GM18907 (cell line): ENCODE measurements around the gene CDH4.

Source experiments
- ATAC-seq: cut with Tn5 transposase; IDR thresholded peaks from one replicate; pipeline ENCODE4 v1.9.1; 2021; ENCODE audit warnings: mild to moderate bottlenecking, moderate library complexity; ENCODE audit not compliant: unreplicated experiment

Gene CDH4

DNA sequence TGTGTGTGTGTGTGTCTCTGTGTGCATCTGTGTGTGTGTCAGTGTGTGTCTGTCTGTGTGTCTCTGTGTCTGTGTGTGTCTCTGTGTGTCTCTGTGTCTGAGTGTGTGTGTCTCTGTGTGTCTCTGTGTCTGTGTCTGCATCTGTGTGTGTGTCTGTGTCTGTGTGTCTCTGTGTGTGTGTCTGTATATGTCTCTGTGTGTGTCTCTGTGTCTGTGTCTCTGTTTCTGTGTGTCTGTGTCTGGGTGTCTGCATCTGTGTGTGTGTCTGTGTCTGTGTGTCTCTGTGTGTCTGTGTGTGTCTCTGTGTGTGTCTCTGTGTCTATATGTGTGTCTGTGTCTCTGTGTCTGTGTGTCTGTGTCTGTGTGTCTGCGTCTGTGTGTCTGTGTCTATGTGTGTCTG is 605.8 kb downstream of the CDH4 start:
- no peak for ATAC-seq

GRCh38 chr20:61859767-61860166 is 607.7 kb downstream of the CDH4 start:
- no peak for ATAC-seq

- ATAC-seq, result no peak
Measured at GRCh38 chr20:61860260-61860987, 608.4 kb downstream of the CDH4 start.

DNA sequence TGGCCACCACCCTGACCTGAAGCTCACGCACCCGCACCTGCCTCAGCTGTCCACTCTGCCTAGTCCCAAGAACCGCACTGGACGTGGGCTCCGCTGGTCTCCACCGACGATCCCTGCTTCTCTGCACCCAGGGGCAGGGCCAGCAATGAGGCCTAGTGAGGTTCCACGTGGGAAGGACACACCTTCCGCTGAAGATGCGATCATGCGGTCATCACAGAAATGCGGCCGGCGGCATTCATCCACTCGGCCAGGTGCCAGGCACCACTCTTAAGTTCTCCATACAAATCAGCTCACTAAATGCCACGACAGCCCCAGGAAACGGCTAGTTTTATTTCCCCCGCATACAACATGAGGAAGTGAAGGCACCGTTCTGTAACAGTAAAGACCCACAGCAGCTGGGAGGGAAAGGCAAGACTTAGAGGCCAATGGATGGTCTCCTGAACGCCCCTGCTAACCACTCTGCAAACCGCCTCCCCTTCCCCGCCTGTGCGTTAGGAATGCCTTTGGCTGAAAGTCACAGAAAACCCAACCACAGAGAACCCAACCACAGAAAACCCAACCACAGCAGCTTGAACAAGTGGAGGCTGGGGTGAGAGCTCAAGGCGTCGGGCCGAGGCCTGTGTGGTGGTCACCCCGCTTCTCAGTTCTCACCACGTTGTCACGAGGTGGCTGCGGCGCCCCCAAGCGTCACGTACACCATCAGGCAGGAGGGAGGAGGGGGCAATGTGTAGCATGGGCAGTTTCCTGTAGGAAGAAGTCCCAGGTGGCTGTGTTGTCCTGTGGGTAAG is 609.2 kb downstream of the CDH4 start:
- ATAC-seq, result no peak

GRCh38 chr20:61861858-61862257 is 609.8 kb downstream of the CDH4 start:
- no peak for ATAC-seq

DNA sequence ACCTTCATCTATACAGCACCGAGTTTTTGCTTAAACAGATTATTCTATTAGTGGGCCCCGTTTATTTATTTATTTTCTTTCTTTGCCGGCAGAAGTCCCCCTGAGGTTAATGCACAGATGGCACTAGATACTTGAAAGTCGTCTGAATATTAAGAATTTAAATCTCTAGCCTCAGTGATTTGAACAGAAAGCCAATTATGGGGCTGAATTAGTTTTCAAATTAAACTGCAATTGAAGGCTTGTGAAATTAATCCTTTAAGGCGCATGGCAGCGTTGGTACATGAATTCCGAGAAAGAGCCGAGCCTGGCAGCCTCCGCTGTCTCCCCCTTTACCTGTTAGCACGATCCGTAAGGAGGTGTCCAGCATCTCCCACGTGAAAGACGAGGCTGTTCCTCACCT is 610.8 kb downstream of the CDH4 start:
- ATAC-seq, result no peak

GRCh38 chr20:61864481-61864880 is 612.4 kb downstream of the CDH4 start:
- ATAC-seq, result no peak

DNA sequence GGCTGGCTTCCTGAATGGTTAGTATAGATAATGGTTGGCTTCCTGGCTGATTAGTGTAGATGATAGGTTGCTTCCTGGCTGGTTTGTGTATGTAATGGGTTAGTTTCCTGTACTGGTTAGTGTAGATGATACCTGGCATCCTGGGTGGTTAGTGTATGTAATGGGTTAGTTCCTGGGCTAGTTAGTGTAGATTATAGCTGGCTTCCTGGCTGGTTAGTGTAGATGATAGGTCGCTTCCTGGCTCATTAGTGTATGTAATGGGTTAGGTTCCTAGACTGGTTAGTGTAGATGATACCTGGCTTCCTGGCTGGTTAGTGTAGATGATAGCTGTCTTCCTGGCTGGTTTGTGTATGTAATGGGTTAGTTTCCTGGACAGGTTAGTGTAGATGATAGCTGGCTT is 613.3 kb downstream of the CDH4 start:
- no peak for ATAC-seq

GRCh38 chr20:61866165-61866564 is 614.1 kb downstream of the CDH4 start:
- no peak for ATAC-seq

GRCh38 chr20:61868006-61868405 is 615.9 kb downstream of the CDH4 start:
- ATAC-seq, result no peak

DNA sequence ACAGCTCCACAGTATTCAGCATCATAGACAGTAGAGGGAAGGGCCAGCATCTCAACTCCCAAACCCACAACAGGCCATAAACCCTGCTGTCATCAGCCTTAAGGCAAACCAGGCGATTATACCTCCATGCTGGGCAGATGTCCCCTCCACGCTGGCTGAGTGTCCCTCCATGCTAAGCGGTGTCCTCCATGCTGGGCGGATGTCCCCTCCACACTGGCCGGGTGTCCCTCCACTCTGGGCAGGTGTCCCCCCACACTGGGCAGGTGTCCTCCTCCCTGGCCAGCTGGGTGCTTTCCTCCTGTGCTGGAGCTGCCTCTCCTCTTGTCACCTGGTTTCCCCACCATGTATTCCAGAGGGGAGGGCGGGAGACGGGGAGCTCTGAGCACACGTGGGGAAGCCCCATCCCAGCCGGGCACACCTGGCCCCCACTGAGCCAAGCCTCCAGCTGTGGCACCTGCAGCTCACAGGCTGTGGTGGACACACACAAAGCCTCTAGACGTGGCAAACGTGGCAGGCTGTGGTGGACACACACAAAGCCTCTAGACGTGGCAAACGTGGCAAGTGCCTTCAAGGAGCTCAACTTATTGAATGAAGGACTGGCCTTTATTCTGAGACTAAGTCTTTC is 616.5 kb downstream of the CDH4 start:
- no peak for ATAC-seq

DNA sequence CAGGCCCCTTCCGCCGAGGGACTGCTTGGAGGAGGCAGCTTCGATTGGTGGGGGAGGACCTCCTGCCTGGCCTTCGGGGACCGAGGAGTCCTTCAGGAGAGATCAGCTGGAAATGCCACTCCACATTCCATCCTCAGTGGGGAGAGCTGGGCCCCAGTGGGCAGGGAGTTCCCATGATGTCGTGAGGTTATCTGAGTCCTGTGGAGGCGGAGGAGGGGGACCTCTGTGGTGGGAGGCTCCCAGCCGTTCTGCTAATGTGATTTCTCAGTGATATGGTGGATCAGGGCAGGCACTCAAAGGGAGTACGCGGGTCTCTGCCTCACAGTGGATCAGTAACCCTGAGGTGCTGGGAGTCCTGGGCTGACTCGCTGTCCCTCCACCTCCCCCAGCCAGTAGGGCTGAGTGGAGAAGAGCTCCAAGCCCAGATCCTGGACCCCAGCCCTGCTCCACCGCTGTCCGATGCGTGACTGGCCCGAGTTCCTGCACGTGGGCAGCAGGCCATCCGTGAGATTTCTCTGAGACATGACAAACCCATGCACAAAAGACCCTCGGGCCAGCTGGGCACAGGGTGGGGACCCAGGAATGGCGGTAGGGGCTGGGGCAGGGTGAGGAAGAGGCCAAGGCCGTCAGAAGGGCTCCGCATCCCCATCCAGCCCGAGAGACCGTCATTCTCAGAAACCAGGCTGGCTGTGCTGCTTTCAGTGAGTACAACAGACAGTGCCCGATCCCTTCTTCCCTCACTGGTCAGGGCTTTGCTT is 617.9 kb downstream of the CDH4 start:
- no peak for ATAC-seq

DNA sequence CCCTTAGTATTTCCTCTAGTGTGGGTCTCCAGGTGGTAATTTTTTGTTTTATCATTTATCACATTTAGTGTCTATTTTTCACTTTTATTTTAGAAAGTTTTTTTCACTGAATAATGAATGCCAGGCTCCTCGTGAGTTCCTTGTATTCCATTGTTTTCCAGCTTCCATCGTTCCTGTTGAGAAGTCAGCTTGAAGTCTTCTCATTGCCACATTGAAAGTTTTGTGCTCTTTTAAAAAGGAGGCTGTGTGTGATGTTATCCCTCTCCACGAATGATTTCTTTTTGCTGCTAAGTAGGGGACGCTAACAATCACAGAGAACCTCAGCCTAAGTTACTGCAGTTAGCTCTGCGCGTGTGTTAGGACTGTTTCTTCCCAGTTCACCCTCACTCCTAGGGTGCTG is 619.1 kb downstream of the CDH4 start:
- ATAC-seq, result no peak

- ATAC-seq, result no peak
Measured at GRCh38 chr20:61871913-61872312, 619.9 kb downstream of the CDH4 start.

DNA sequence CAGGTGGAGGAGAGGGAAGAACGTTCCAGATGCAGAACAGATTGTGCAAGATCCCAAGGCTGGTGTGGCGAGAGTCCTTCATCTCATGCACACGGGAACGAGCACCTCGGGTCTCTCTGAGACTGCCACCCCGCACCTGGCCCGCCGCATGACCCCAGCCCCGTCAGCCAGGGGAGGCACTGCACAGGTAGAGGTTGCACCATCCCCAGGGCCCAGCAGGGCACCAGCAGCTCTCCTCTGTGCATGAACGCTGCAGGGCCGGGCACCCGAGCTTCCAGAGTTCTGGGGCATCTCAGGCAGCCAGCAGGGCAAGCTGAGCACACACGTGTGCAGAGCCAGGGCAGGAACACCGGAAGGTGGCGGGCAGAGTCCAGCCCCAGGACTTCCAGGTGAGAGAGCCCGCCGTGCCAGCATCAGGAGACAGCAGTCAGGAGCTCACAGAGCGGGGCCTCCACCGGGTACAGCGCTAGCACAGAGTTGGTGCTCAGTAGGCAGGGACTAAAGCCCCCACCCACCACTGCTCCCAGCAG is 620.4 kb downstream of the CDH4 start:
- no peak for ATAC-seq

GRCh38 chr20:61873651-61874420 is 621.8 kb downstream of the CDH4 start:
- no peak for ATAC-seq

- ATAC-seq, result no peak
Measured at GRCh38 chr20:61874421-61875068, 622.5 kb downstream of the CDH4 start.

DNA sequence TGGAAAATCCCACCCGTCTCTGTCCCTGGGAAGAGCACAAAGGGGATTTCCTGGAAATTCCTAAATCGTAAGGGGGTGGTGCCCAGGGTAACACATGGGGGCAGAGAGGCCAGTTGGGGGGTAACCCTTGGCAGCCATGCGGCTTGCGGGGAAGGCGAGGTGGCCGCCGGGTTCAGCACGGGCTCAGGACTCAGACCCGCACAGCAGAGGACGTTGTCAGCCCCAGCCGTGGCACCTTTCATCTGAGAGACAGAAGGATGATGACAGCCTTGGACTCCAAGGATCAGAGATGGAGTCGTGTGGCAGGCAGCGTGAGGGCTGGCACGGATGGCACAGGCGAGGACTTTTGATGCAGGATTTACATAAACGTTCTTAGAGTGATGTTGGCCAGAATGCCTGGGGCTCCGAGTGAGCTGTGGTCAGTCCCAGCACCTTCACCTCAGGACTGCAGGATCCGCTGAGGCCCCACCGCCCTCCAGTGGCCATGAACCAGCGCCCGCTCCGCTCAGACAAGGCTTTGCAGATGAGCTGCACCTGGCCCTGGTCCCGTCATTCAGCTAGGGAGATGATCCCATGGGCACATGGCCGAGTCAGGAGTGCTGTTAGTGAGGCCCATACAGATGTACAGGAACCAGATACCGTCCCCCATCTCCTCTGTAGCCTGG is 623.3 kb downstream of the CDH4 start:
- ATAC-seq, result no peak

DNA sequence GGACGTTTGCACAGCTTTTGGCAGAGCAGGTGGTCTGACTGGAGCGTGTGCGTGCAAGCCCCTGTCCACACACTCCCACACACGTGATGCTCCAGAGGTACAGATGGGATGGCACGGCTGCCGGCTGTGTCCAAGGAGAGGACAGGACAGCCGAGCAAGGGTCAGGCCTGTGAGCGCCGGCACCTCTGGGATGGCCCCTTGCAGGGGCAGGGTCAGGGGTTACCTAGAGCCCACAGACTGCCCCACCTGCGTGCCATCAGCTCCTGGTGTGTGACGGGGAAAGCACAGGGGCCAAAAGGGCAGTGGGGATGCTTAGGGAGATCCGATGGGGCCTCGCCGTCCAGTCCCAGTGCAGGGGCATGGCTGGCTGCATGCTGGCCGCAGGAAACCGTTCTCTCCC is 623.9 kb downstream of the CDH4 start:
- no peak for ATAC-seq
